Measurements from ENCODE around the gene DNAJB2.

DNA sequence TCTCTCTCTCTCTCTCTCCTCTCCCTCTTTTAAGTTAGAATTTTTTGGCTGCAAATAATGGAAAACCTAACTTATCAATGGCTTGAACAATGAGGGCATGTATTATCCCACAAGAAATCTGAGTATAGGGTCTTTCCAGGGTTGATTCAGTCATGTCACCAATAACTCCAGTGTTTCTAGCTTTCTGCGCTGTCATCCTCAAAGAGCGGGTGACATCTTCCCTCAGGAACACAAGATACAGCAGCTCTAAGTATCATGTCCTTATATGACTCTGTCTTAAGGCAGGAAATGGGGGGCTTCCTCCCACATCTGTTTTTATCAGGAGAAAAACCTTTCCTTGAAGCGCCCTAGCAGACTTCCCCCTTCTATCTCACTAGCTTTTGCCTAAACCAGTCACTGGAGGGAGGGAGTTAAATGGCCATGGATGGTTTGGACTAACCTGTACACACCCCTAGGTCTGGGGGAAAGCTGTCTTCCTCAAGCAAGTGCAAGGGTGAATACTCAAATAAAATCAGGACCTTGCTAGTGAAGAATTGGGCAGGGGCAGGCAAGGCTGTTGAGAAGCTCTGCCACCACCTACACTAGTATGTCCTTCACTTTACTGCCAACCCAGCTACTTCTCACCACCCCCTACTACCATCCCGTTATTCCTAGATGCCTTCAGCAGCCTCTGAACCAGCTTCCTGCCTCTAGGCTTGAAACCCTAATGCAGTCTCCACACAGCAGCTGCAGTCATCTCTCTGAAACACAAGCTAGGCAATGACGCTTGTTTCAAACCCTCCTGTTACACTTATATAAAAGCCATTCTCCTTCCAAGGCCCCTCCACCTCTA is 17.9 kb upstream of the DNAJB2 start:
- TF ChIP-seq, protein P1, sequence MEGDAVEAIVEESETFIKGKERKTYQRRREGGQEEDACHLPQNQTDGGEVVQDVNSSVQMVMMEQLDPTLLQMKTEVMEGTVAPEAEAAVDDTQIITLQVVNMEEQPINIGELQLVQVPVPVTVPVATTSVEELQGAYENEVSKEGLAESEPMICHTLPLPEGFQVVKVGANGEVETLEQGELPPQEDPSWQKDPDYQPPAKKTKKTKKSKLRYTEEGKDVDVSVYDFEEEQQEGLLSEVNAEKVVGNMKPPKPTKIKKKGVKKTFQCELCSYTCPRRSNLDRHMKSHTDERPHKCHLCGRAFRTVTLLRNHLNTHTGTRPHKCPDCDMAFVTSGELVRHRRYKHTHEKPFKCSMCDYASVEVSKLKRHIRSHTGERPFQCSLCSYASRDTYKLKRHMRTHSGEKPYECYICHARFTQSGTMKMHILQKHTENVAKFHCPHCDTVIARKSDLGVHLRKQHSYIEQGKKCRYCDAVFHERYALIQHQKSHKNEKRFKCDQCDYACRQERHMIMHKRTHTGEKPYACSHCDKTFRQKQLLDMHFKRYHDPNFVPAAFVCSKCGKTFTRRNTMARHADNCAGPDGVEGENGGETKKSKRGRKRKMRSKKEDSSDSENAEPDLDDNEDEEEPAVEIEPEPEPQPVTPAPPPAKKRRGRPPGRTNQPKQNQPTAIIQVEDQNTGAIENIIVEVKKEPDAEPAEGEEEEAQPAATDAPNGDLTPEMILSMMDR (IDR thresholded peaks at IDR 0.05), result no peak
- no peak for TF ChIP-seq POLR2AphosphoS2 (conservative IDR thresholded peaks at IDR 0.05; ENCODE audit: low read length)

Measured in A549 (cell line).